Measurements from ENCODE around the gene BTBD17. TPM values are rescaled to one million over a fixed set of nuclear protein-coding genes. Genes with fewer than 3 reads are reported as not detected.
"Not testable (repeated sequence)": the region's sequence is repeated elsewhere in the genome, so short reads cannot be mapped to it uniquely, and the experiment has no call there.

The BTBD17 gene, protein sequence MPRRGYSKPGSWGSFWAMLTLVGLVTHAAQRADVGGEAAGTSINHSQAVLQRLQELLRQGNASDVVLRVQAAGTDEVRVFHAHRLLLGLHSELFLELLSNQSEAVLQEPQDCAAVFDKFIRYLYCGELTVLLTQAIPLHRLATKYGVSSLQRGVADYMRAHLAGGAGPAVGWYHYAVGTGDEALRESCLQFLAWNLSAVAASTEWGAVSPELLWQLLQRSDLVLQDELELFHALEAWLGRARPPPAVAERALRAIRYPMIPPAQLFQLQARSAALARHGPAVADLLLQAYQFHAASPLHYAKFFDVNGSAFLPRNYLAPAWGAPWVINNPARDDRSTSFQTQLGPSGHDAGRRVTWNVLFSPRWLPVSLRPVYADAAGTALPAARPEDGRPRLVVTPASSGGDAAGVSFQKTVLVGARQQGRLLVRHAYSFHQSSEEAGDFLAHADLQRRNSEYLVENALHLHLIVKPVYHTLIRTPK
- total RNA-seq: not detected

DNA sequence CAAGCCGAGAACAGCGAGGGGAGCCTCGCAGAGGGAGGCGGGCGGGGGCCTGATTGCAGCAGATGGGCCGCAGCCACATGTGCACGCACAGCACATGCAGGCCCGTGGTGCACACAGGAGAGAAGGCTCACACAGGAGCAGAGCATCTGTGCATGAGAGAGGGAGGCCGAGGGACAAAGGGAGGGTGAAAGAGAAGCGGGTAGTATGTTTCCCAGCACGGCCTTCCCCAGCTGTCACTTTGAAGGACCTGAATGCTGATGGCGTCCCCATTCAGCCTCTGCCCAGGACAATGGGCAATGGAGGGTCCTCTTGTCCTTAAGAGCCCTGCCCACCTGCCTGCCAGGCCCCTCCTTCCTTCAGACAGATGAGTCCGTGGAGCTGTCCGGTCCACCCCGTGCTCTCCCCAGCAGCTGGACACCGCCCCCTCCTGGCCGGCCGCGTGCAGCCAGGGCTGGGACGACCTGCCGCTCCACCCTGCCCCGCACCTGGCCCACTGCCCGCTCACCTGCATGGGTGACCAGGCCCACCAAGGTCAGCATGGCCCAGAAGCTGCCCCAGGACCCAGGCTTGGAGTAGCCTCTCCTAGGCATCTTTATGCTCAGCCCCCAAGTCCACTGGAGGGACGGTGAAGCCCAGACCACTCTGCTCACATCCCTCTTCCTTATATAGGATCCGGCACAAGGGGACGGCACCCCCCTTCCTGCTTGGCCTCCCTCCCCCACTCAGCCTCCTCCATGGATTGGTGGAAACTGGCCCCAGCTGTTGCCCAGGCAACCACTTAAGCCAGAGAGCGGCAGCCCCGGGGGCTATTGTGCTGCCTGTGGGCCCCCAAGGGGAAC lies at the start of gene BTBD17:
TSS of gene BTBD17 (minus strand) at position 639 of the 839 bp plus-strand sequence. CDS start at position 590, 49 bp downstream.
- DNase-seq: no peak

DNA sequence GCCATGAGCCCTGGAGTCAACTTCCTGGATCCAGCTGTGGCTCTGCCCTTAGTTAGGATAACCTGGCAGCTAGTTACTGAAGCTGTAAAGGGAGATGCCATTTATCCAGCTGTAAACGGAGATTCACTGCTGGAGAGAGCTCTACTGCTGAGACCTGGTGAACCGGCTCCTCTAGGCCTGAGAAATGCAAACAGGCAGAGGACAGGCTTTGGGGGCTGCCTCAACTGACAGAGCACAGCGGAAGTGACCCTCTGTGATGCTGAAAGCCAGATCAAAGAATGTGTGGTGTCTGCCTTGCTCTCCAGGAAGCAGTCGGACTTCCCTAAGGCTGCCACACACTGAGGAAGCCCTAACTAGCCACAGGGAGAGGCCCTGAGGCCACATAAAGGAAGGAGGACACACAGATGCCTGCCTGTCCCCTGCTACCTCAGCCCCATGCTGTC lies 48.4 kb upstream of the BTBD17 start:
- DNase-seq: no peak

DNA sequence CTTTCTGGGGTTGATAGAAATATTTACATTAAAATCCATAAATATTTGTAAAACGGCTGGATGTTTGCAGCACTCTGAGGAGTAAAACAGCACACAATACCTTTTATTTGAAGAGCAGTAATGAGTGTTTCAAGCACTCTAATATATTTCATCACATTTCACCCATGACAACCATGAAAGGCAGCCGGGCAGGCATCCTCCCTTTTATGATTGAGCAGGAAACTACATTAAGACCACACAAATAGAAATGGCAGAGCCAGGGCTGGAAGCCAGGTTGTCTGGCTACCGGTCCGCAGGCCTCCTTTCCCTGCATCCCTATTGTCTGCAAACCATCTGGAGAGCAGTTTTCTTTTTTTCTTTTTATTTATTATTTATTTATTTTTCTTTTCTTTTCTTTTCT lies 47.1 kb upstream of the BTBD17 start:
- no peak for DNase-seq

DNA sequence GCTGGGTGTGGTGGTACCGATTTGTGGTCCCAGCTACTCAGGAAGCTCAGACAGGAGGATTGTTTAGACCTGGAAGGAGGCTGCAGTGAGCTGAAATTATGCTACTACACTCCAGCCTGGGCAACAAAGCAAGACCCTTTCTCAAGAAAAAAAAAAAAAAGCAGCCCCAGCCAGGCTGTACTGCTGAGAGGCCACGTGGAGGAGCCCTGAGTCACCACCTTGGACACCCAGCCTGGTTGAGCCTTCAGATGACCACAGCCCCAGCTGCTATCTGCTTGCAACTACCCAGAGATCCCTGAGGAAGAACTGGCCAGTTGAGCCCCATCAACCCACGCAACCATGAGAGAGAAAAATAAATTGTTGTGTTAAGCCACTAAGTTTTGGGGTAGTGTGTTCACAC lies 46.6 kb upstream of the BTBD17 start:
- DNase-seq: no peak

DNA sequence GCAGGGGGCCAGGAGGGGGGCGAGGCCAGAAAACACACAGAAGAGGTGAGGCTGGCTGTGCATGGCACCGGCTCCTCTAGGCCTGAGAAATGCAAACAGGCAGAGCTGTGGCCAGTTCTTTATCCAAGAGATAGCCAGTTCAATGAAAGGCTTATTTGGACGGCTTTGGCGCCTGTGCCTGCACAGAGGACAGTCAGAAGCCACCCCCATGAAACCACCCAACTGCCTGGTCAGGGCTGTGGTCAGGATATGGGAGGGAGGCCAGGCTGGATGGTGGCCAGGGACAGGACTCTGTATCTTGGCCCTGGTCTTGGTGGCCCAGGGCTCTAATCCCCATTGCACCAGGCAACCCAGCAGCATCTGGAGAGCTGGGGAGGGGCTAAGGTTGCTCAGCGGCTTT lies 45.7 kb upstream of the BTBD17 start:
- DNase-seq: no peak

DNA sequence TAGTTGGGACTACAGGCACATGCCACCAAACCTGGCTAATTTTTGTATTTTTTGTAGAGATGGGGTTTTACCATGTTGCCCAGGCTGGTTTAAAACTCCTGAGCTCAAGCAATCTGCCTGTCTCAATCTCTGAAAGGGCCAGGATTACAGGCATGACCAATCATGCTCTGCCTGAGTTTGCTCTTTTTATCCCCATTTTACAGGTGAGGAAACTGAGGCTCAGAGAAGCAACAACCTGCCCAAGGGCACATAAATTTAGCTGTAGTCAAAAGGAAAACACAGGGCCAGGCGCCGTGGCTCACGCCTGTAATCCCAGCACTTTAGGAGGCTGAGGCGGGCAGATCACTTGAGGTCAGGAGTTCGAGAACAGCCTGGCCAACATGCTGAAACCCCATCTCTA lies 43.6 kb upstream of the BTBD17 start:
- DNase-seq: not testable (repeated sequence)

DNA sequence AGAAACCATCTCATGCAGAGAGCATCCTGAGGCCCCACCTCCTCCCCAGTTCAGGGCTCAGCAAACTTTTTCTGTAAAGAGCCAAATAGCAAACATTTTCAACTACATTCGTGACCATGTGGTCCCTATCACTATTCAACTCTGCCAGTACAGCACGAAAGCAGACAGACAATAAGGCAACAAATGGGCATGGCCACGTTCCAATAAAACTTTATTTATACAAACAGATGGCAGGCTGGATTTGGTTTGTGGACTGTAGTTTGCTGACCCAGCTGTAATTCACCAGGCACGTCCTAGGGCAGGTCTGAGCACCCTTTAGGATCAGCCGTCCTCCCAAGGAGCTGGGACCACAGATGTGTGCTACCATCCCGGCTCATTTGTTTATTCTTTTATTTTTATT lies 43.1 kb upstream of the BTBD17 start:
- no peak for DNase-seq

DNA sequence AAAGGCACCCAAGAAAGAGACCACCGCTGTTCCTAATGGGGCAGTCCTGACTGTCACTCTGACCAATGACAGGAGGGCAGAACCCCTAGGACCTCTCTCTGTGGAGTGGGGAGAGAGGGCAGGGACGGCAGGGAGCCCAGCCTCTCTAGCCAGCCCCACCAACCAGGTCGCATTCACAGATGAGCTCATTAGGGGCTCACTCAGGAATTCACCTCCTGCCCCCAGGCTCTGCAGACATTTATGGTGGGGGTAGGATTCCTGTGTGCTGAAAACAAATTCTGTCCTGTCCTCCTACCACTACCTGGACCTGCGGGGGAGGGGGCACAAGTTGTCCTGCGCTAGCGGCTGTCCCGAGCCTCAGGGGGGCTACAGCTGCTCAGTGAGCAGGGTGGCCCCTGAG lies 42.5 kb upstream of the BTBD17 start:
- DNase-seq: no peak

DNA sequence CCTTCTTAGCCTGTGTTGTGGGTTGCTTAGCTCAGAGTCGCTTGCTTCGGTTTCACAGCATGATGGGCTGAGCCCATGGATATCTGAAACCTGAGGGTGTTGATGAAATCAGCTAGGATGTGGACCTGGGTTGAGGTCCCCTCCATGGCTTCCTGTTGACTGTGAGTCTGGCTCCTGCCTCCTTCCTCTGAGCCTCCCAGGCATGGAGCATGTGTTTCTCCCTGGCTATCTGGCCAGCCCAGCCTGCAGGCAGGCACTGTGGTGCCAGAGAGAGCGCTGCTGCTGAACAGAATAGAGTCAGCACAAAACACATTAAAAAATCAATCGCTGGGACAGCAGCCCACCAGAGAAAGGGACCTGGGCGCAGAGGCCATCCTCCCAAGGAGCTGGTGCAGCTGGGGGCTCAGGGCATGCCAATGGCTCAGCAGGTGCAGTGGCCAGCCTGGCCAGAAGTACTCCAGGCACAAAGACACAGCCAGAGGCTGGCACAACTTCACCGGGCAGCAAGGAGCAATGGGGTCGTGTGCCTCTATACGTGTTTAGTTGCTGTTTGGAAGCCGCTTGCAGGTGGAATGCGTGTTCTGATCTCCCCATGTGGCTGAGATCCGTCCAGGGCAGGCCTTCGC lies 42.0 kb upstream of the BTBD17 start:
- no peak for DNase-seq

DNA sequence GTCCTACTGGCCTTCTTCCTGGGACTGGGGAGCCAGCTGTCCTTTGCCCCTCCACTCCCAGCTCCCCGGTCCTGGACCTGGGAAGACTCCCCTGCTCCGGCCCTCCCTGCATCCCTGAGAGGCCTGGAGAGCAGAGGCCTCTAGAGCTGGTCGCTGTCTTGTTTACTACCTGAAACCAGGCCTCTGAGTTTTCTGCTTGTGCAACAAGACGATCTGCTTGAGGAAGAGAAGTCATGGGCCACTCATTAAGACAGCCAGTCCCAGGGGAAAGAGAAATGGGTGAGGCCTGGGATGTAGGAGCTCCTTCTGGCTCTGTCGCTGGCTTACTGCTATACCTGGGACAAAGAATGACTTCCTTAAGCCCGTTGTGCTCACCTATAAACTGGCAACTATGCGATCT lies 40.4 kb upstream of the BTBD17 start:
- DNase-seq: no peak

DNA sequence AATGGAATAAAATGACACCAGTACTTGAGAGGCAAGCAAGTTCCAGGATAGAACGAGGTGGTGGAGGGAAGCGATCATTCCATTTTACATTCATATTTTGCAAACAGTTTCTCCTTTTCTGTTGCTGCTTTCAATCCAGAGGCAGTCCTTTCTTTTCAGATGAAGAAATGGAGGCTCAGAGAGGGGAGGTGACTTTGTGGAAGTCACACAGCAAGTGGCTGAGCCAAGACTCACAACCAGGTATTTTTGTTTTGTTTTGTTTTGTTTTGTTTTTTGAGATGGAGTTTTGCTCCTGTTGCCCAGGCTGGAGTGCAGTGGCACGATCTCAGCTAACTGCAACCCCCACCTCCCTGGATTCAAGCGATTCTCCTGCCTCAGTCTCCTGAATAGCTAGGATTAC lies 34.9 kb upstream of the BTBD17 start:
- DNase-seq: no peak

DNA sequence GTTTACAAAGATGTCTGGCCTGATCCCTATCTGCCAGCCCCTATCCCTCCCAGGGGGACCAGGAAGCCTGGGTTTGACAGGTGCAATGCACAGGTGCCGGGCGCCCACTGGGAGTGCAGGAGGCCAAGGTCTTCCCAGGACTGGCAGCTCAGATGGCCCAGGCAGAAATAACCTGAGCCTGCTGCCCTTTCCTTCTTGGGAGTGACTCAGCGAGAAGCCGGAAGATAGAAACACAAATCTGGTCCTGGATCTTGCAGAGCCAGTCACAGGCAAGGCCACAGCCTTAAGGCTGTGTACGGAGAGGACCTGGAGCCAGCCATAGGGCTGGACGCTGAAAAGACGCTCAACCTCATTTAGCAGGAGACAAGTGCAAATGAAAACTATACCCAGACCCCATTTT lies 33.3 kb upstream of the BTBD17 start:
- no peak for DNase-seq

DNA sequence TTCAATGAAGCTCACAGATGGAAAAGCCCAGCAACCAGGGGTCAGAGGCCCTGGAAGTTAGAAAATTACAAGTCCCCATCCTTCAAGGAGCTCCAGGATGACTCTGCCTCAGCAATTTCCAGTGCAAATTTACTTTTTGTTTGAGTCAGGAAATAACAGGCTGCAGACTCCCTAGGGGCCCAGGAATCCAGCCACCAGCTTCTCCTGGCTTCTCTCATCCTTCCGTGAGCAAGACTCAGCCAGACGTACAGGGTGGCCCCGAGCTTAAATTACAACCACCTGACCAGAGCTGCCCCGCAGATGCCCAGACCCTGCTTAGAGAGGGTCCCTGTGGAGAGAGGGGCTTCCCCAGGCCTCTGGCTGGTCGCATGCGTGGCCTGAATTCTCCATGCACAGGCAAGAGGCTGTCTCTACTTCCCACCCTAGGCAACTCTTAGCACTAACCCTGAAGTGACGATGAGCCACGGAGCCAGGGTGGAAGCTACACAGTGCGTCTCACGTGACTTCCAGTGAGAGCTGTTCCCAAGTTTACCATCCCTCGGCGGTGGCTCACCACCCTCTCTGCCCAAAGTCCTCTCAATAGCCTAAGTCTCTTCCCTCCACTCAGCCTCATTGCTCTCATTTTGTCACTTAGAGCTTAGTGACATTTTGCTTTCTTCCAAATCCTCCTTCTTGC lies 32.7 kb upstream of the BTBD17 start:
- DNase-seq: no peak

DNA sequence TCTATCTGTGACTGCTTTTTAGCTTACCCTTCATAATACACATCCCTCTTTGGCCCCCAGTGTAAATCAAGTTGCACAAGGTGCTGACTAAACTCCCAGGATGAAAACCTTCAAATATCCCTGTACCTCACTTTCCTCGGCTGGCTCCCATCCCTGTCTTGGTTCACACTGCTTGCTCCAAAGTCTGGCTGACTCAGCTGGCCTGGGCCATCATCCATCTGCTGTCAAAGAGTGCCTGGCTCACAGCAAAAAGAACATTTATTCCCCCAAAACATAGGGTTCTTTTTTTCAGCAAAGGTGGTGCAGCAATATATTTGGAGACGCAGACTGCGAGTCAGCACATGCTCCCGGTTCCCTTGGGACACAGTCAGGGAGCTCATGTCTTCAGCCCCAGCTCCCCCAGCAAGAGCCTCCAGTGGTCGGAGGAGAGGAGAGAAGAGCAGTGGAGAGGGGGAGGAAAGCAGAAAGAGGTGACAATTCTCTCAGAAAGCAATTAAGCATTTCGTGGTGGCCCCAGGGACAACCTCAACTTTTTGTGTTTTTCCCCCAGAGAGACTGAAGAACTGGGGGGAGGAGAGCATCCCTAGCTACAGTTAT lies 31.8 kb upstream of the BTBD17 start:
- DNase-seq: no peak

DNA sequence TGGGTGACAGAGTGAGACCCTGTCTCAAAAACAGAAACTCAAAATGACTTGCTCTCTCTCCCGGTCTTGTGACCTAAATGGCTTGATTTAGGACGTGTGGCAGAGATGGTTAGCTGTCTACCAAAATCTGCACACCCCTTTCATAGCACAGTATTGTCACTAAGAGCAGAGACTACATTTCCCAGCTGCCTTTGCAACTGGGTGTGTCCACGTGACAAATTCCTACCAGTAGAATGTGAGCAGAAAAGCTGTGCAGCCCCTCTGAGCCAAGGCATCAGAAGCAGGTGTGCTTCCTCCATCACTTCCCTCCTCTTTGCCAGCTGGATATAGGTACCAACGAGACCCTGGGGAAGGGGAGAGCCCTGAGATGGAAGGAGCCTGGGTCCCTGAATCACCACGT lies 31.2 kb upstream of the BTBD17 start:
- no peak for DNase-seq

DNA sequence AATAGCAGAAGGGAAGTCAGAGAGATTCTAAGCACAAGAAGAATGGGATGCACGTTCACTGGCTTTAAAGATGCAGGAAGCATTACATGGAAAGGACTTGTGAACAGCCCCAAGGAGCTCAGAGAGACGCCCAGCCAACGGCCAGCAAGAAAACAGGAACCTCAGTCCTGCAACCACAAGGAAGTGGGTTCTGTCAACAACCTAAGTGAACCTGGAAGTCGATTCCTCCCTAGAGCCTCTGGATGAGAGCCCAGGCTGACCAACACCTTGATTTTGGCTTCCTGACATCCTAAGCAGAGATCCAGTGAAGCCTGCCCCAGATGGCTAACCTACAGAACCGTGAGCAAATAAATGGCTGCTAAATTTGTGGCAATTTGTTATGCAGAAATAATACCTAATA lies 30.1 kb upstream of the BTBD17 start:
- DNase-seq: no peak

DNA sequence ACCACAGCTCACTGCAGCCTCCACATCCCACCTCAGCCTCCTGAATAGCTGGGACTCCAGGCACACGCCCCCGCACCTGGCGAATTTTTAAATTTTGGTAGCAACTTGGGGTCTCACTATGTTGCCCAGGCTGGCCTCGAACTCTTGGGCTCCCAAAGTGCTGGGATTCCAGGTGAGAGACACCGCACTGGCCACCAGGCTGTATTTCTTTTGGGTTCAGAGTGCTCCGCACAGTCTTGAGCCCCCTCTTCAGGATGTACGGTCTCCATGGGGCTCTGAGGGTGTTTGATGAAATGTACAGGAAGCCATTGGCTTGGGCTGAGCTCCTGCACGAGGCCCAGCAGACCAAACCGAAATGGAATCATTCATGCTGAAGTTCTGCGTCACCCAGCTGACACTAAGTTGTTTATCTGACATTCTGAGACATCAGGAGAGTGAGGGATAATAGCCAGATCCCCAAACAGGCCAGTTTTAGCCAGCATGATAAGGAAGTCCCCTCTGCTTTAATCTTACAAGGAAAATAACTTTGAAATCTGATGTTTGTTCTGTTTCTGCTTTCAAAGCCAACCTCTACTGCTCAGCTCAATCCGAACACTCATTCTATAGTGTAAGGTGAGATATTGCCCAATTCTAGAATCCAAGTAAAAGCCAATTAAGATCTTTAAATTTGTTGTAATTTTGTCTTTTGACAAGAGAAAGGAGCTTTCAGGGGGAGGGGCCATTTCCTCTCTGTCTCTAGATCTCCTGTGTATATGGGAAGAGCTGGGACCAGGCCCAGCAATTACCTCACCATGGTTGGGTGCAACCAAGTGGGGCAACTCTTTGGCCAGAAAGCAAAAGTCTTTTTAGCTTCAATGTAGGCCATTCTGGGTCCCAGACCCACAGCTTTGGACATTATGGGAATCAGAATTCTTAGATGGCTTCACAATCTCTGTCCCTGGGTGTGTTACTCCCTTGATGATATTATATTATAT lies 29.3 kb upstream of the BTBD17 start:
- DNase-seq: no peak

DNA sequence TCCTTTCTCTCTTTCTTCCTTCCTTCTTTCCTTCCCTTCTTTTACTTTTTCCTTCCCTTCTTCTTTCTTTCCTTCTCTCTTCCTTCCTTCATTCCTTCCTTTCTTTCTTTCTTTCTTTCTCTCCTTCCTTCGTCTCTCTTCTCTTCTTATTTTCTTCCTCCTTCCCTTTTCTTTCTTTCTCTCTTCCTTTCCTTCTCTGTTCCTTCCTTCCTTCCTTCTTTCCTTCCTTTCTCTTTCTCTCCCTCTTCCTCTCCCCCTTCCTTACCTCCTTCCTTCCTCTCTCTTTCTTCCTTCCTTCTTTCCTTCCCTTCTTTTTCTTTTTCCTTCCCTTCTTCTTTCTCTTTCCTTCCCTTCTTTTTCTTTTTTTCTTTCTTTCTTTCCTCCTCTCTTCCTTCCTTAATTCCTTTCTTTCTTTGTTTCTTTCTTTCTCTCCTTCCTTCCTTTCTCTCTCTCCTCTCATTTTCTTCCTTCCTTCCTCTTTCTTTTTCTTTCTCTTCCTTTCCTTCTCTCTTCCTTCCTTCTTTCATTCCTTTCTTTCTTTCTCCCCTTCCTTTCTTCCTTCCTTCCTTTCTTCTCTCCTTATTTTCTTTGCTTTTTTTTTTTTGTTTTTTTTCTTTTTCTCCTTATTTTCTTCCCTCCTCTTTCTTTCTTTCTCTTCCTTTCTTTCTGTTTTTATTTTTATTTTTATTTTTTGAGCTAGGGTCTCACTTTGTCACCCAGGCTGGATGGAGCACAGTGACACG lies 28.4 kb upstream of the BTBD17 start:
- no peak for DNase-seq

DNA sequence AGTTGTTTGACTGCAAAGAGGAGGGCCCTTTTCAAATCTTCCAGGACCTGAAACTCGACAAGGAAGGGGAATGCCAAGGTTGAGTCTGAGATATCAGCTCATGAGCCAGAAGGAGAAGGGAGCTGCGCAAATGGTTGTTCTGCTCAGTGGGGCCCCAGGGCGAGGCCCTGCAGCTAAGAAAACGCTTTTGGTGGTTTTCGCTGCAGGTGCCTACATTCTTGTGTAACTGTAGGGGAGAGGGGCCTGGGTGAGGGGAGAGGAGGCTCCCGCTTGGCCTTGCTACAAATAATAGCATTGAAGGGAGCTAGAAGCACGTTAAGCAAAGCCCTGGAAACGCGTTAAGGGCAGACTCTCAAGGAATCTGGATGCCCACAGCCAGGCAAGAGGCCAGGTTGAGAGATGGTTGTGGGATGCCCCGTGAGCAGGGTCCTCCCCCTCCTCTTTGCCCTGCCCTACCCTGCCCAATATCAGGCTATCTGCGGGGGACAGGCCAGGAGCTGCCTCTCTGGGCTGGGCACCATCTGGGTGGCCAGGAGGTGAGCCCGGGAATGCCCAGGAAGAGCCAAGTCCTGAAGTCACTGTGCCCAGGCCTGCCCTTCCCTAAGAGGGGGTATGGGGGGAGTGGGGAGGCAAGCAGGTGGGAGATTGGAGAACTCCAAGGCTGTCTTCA lies 27.6 kb upstream of the BTBD17 start:
- DNase-seq: no peak
